Panc1 (cell line): ENCODE measurements around the gene PRDM2. TPM values are rescaled to one million over a fixed set of nuclear protein-coding genes. Genes with fewer than 3 reads are reported as not detected.

Experiments
- ATAC-seq: fragments of 200-7000 bp; cut with Tn5 transposase; 2 replicates; pipeline ENCODE4 v1.9.1; 2020; ENCODE audit warnings: mild to moderate bottlenecking, moderate library complexity
- BruUV-seq: library from RNA; stranded (reverse); fragments of 400-500 nt; replicated peaks from 2 replicates; lab custom pipeline; 2021; lab: Mats Ljungman, UMichigan
- CTCF ChIA-PET: fragments of 300-600 bp; sonication (Branson Sonifier 250); formaldehyde crosslinking; loops from one replicate; lab custom pipeline; 2022; ENCODE audit warnings: antibody characterized with exemption; lab: Charles Lee
- POLR2A ChIA-PET: fragments of 300-600 bp; sonication (Branson Sonifier 250); formaldehyde crosslinking; loops from one replicate; lab custom pipeline; 2022; ENCODE audit warnings: antibody characterized with exemption; lab: Charles Lee
- DNase-seq: peaks from one replicate; pipeline ENCODE4 v3.0.0-alpha.2; 2010; ENCODE audit warnings: low read depth, low spot score
- H3K27ac ChIP-seq: 2 replicates; pipeline ENCODE4 v1.5.1; 2011; ENCODE audit warnings: mild to moderate bottlenecking, low read length, inconsistent platforms
- H3K27me3 ChIP-seq: fragments of 200-500 bp; sonication (Bioruptor generic); 2 replicates; pipeline ENCODE4 v1.6.0; 2014; ENCODE audit warnings: low read length, inconsistent platforms; ENCODE audit not compliant: control insufficient read depth, insufficient read depth
- H3K36me3 ChIP-seq: fragments of 200-500 bp; sonication (Bioruptor generic); 2 replicates; pipeline ENCODE4 v1.5.1; 2014; ENCODE audit warnings: inconsistent platforms, mild to moderate bottlenecking, low read length, moderate library complexity; ENCODE audit not compliant: control insufficient read depth, insufficient read depth
- H3K4me1 ChIP-seq: 2 replicates; pipeline ENCODE4 v1.5.1; 2011; ENCODE audit warnings: inconsistent platforms, mild to moderate bottlenecking, low read length, moderate library complexity; ENCODE audit not compliant: control insufficient read depth, insufficient read depth
- H3K4me3 ChIP-seq, 2 experiments: 2 replicates each; pipeline ENCODE4 v1.5.1; 2011 to 2012; ENCODE audit warnings: low read depth in 2 of 2, low read length in 2 of 2, mild to moderate bottlenecking in 2 of 2, inconsistent platforms in 1 of 2, moderate library complexity in 1 of 2
- H3K9me3 ChIP-seq: fragments of 200-500 bp; sonication (Bioruptor generic); 2 replicates; pipeline ENCODE4 v1.5.1; 2014; ENCODE audit warnings: low read depth, mild to moderate bottlenecking, inconsistent platforms, low read length, moderate library complexity; ENCODE audit not compliant: control insufficient read depth, insufficient read depth
- CTCF ChIP-seq: fragments of 450-650 bp; IDR thresholded peaks from 2 replicates; pipeline ENCODE4 v1.5.1; 2017; ENCODE audit warnings: mild to moderate bottlenecking
- POLR2AphosphoS5 ChIP-seq: IDR thresholded peaks from 2 replicates; pipeline ENCODE4 v1.6.1; 2012; ENCODE audit warnings: mild to moderate bottlenecking, low read depth, low read length, moderate library complexity
- REST ChIP-seq, 2 experiments: IDR thresholded peaks; 2 replicates each; pipeline ENCODE4 v1.6.1; 2011 to 2012; ENCODE audit warnings: low read depth in 2 of 2, control low read depth in 1 of 2, low read length in 1 of 2, mild to moderate bottlenecking in 1 of 2, moderate library complexity in 1 of 2; ENCODE audit not compliant: insufficient read depth in 1 of 2
- SIN3A ChIP-seq: IDR thresholded peaks from 2 replicates; pipeline ENCODE4 v1.6.1; 2012; ENCODE audit warnings: low read depth, mild to moderate bottlenecking, low read length, moderate library complexity, borderline replicate concordance; ENCODE audit not compliant: insufficient read depth
- TCF7L2 ChIP-seq: IDR thresholded peaks from 2 replicates; pipeline ENCODE4 v1.6.1; 2011; ENCODE audit warnings: mild to moderate bottlenecking, low read depth, low read length, inconsistent platforms
- in situ Hi-C: cut with HindIII; loops from 2 replicates; pipeline ENCODE4 v1.10.0; 2016; ENCODE audit warnings: low sequenced_read_pairs, low pct_unique_long_range_greater_than_20kb
- intact Hi-C: fragments of 100-400 bp; cut with micrococcal nuclease; formaldehyde crosslinking; loops from one replicate; pipeline ENCODE4 v1.10.0; 2022; ENCODE audit not compliant: unreplicated experiment
- total RNA-seq: library from RNA; stranded (reverse); gene quantifications from one replicate; pipeline ENCODE4 v1.2.1, GENCODE V29; 2021; ENCODE audit not compliant: unreplicated experiment

Gene PRDM2
- total RNA-seq, 1 experiment from 2014 or later: 40.3 TPM

- Histone ChIP-seq H3K4me3 (no peak overlapping the region), H3K36me3 (no peaks in the 10 kb centered on the region), H3K27ac (no peak overlapping the region), H3K27me3 (peaks cover 2% of the 10 kb centered on the region; the same call in 1 of the 2 replicates), H3K4me1 (no peaks in the 10 kb centered on the region), H3K9me3 (no peaks in the 10 kb centered on the region)
- in situ Hi-C loops: no loop called here
- no peak for ATAC-seq
- no TSS peak for BruUV-seq
- intact Hi-C loops: no loop called here
- TF ChIP-seq REST (IDR thresholded peaks at IDR 0.05; ENCODE audit: insufficient read depth in 1 of 2, low read depth in 2 of 2, low read length in 1 of 2) (no peak), TCF7L2 (no peak), SIN3A (no peak)
- CTCF ChIA-PET: no interaction called here
- DNase-seq: no peak
- POLR2A ChIA-PET: no interaction called here
These were observed 160.0 kb downstream of the PRDM2 start for GRCh38 chr1:13860031-13860430.

DNA sequence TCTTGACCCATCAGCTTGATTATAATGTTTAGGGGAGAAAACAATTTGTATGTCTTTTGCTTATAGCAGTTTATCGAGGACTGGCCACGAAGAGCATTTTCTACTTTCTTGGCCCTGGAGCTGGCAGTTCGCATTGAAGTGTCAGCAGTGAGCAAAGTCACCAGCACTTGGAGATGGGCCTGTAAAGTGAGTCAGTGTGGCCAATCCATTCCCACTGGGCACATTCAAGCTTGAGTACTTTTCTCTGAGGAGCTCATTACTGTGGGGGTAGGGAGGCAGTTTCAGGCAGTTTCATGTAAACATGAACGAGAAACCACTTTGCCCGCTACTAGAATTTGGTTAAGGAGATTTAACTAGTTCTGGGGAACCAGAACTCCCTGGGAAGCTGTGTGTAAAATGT, 164.8 kb downstream of the PRDM2 start:
- BruUV-seq: no TSS peak
- CTCF ChIA-PET: no interaction called here
- ATAC-seq (no peak), DNase-seq (no peak)
- peaks cover 2% of the 10 kb centered on the region; the same call in 1 of the 2 replicates for H3K27me3 ChIP-seq
- intact Hi-C loops (no loop called here), in situ Hi-C loops (no loop called here)
- no peak overlapping the region for H3K4me3 ChIP-seq
- no peaks in the 10 kb centered on the region for H3K36me3 ChIP-seq
- TF ChIP-seq CTCF: no peak
- TF ChIP-seq SIN3A: no peak
- no peak for TF ChIP-seq POLR2AphosphoS5
- TF ChIP-seq REST (IDR thresholded peaks at IDR 0.05; ENCODE audit: insufficient read depth in 1 of 2, low read depth in 2 of 2, low read length in 1 of 2): no peak
- no peak for TF ChIP-seq TCF7L2
- POLR2A ChIA-PET: no interaction called here
- no peak overlapping the region for H3K27ac ChIP-seq
- no peaks in the 10 kb centered on the region for H3K9me3 ChIP-seq
- no peaks in the 10 kb centered on the region for H3K4me1 ChIP-seq
